Measurements from ENCODE around the gene HSD11B2.
"Not testable (repeated sequence)": the region's sequence is repeated elsewhere in the genome, so short reads cannot be mapped to it uniquely, and the experiment has no call there.

Gene HSD11B2

GRCh38 chr16:67413978-67414911 is 16.7 kb upstream of the HSD11B2 start:
- ATAC-seq (ENCODE audit: low read depth), result no peak
- no peaks in the 10 kb centered on the region for H3K9me3 ChIP-seq (ENCODE audit: severe bottlenecking)
- no peak overlapping the region for H3K27ac ChIP-seq (ENCODE audit: poor library complexity, severe bottlenecking)
- H3K4me3 ChIP-seq (ENCODE audit: severe bottlenecking), result no peak overlapping the region
- DNase-seq (ENCODE audit: low spot score), result no peak
- no peaks in the 10 kb centered on the region for H3K27me3 ChIP-seq (ENCODE audit: insufficient read depth, poor library complexity, severe bottlenecking)
- H3K36me3 ChIP-seq (ENCODE audit: low read depth), result no peaks in the 10 kb centered on the region
- no peaks in the 10 kb centered on the region for H3K4me1 ChIP-seq (ENCODE audit: insufficient read depth, poor library complexity, severe bottlenecking)
- no peak for TF ChIP-seq CTCF (IDR thresholded peaks at IDR 0.05; ENCODE audit: poor library complexity, severe bottlenecking)

- not testable (repeated sequence) for H3K4me1 ChIP-seq (ENCODE audit: insufficient read depth, poor library complexity, severe bottlenecking); H3K27me3 ChIP-seq (ENCODE audit: insufficient read depth, poor library complexity, severe bottlenecking); DNase-seq (ENCODE audit: low spot score); H3K9me3 ChIP-seq (ENCODE audit: severe bottlenecking); ATAC-seq (ENCODE audit: low read depth); H3K36me3 ChIP-seq (ENCODE audit: low read depth)
- Histone ChIP-seq H3K27ac (ENCODE audit: poor library complexity, severe bottlenecking) (peak overlapping the region; percentile 11), H3K4me3 (ENCODE audit: severe bottlenecking) (peak overlapping the region; percentile 67)
Observed at GRCh38 chr16:67415421-67415820, 15.5 kb upstream of the HSD11B2 start.

DNA sequence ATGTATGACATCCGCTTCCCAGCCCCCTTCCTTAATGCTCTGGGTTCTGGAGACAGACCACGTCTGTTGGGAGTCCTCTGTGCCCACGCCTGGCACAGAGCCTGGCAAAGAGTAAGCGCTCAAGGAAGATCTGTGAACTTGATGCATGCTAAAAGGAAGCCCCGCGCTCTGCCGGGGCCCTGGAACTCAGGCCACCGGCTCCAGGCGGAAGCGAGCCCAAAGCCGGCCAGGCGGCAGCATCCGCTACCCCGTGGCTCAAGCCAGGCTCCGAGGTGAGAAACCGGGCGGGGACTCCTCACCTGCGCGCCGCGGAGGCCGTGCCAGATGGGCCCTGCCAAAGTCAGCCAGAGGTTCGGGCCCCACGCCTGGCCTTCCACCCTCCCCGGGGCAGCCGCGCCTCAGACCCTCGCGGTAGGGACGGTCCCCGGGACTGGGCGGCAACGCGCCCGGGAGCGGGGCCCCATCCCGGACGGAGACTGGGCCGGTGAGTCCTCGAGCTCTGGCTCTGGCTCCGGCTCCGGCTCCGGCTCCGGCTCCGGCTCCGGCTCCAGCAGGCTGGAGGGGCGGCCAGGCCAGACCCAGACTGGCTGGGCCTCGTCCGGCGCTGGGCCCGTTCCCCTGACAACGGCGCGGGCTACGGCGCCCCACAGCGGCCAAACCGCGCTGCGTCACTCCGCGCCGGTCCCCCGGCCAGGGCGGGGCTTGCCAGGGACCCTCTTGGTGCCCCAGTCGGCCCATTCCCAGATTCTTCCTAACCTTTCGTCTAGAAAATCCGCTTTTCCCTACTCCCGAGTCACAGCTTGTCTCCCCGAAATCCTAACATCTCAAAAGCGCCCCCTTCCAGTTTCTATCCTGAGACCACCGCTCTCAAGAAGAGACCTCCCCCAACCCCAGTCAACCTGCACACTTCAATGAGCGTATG is 14.8 kb upstream of the HSD11B2 start, which contains the start of gene ZDHHC1:
ZDHHC1 (minus strand) TSS at position 606 of the 922 bp plus-strand sequence. CDS start 8,702 bp downstream, outside the sequence.
- peak; percentile 90 for TF ChIP-seq CTCF (IDR thresholded peaks at IDR 0.05; ENCODE audit: poor library complexity, severe bottlenecking)
- peak within 1 kb of the TSS; percentile 67 for H3K4me3 ChIP-seq (ENCODE audit: severe bottlenecking)
- no peaks in the 10 kb centered on the region for H3K4me1 ChIP-seq (ENCODE audit: insufficient read depth, poor library complexity, severe bottlenecking)
- no peaks in the 10 kb centered on the region for H3K36me3 ChIP-seq (ENCODE audit: low read depth)
- no peaks in the 10 kb centered on the region for H3K27me3 ChIP-seq (ENCODE audit: insufficient read depth, poor library complexity, severe bottlenecking)
- no peak for DNase-seq (ENCODE audit: low spot score)
- no peaks in the 10 kb centered on the region for H3K9me3 ChIP-seq (ENCODE audit: severe bottlenecking)
- peak; percentile 80 for ATAC-seq (ENCODE audit: low read depth)
- H3K27ac ChIP-seq (ENCODE audit: poor library complexity, severe bottlenecking), result peak within 1 kb of the TSS; percentile 11

GRCh38 chr16:67417333-67418061 is 13.4 kb upstream of the HSD11B2 start:
- H3K4me3 ChIP-seq (ENCODE audit: severe bottlenecking), result no peak overlapping the region
- no peaks in the 10 kb centered on the region for H3K9me3 ChIP-seq (ENCODE audit: severe bottlenecking)
- no peaks in the 10 kb centered on the region for H3K27me3 ChIP-seq (ENCODE audit: insufficient read depth, poor library complexity, severe bottlenecking)
- H3K36me3 ChIP-seq (ENCODE audit: low read depth), result no peaks in the 10 kb centered on the region
- H3K4me1 ChIP-seq (ENCODE audit: insufficient read depth, poor library complexity, severe bottlenecking), result no peaks in the 10 kb centered on the region
- no peak for ATAC-seq (ENCODE audit: low read depth)
- H3K27ac ChIP-seq (ENCODE audit: poor library complexity, severe bottlenecking), result no peak overlapping the region
- DNase-seq (ENCODE audit: low spot score), result no peak
- no peak for TF ChIP-seq CTCF (IDR thresholded peaks at IDR 0.05; ENCODE audit: poor library complexity, severe bottlenecking)

DNA sequence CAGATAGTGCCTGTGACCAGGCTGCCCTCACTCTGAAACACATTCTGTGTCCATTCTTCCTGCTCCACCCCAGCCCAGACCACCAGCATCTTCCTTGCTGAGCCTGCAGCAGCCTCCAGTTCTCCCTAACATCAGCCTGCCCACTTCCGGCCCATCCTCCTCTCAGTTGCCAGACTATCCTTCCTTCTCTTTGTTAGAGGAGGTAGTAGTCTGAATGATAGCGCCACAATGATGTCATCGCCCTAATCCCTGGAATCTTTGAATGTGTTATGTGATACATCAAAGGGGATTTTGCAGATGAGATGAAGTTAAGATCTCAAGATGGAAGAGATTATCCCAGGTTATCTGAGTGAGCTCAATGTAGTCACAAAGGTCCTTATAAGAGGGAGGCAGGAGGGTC is 11.4 kb upstream of the HSD11B2 start:
- no peak for TF ChIP-seq CTCF (IDR thresholded peaks at IDR 0.05; ENCODE audit: poor library complexity, severe bottlenecking)

More for the DNA sequence above, 11.4 kb upstream of the HSD11B2 start:
- no peak for DNase-seq (ENCODE audit: low spot score)
- no peak for ATAC-seq (ENCODE audit: low read depth)
- H3K4me3 ChIP-seq (ENCODE audit: severe bottlenecking), result no peak overlapping the region
- H3K27me3 ChIP-seq (ENCODE audit: insufficient read depth, poor library complexity, severe bottlenecking), result no peaks in the 10 kb centered on the region
- no peak overlapping the region for H3K27ac ChIP-seq (ENCODE audit: poor library complexity, severe bottlenecking)
- no peaks in the 10 kb centered on the region for H3K9me3 ChIP-seq (ENCODE audit: severe bottlenecking)
- no peaks in the 10 kb centered on the region for H3K4me1 ChIP-seq (ENCODE audit: insufficient read depth, poor library complexity, severe bottlenecking)
- H3K36me3 ChIP-seq (ENCODE audit: low read depth), result no peaks in the 10 kb centered on the region

Measured in RWPE2 (cell line).